Activated CD8-positive, alpha-beta memory T cell treated with anti-CD3 and anti-CD28 coated beads for 48 hours (primary cell): ENCODE data around the gene KIFC3.
"Not testable (repeated sequence)": the region's sequence is repeated elsewhere in the genome, so short reads cannot be mapped to it uniquely, and the experiment has no call there.

ENCODE experiments used
- DNase-seq, 3 experiments: peaks; one replicate each; pipeline ENCODE4 v3.0.0-alpha.2; 2020; ENCODE audit warnings: low read depth in 2 of 3, low spot score in 2 of 3

Gene KIFC3

GRCh38 chr16:57740423-57741071, 61.7 kb downstream of the KIFC3 start:
- no peak for DNase-seq

- no peak for DNase-seq
Measured at GRCh38 chr16:57739756-57740422, 62.4 kb downstream of the KIFC3 start.

GRCh38 chr16:57738844-57739243, 63.4 kb downstream of the KIFC3 start:
- no peak for DNase-seq

DNA sequence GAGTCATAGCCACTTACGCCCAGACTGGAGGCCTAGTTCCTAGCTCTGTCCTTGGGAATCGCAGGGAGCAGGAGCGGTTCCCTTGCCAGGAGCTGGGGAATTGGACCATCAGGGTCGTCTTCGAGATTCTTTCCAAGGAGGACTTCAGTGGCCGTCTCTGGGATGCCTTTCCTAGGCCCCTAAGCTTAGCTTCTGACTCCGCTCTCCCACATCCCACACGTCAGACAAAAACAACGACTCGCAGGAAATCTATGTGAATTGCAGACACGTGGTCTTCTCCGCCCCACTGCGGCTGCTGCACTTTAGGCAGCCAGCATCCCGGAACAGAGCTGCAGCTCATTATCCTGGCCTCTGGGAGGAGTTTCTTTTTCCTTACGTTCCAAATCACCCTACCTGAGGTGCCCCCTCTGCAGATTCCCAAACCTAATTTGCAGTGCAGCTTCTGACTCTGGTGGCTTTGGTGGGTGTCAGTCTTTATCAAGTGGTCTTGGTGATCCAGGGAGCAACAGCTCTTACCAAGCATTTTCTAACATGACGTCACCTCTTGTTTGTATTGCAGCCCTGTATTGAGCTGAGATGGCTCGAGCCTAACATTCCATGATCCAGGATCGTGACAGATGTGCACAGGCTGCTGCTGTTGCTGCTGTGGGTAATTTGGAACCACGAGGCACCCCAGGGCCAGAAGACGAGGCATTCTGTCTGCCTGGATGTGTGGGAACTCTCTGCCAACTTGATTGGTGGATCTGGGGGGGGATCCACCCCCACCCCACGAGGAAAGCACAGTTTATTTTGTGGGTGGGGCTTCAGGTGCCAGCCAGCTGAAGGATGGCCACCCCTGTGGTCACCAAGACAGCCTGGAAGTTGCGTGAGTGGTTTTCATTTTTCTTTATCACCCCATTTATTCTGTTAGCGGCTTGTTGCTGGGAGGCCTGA, 65.6 kb downstream of the KIFC3 start:
- no peak for DNase-seq

GRCh38 chr16:57735755-57736418, 66.4 kb downstream of the KIFC3 start, which contains the start of gene KATNB1:
Gene KATNB1 (plus strand): TSS chr16:57735770. CDS start chr16:57737244, 1,474 bp downstream.
- DNase-seq, result no peak

GRCh38 chr16:57734925-57735754, 67.2 kb downstream of the KIFC3 start:
- peak; percentile 87 to 95 (median 93) for DNase-seq

- no peak for DNase-seq
Measured at GRCh38 chr16:57734308-57734924, 67.9 kb downstream of the KIFC3 start.

DNA sequence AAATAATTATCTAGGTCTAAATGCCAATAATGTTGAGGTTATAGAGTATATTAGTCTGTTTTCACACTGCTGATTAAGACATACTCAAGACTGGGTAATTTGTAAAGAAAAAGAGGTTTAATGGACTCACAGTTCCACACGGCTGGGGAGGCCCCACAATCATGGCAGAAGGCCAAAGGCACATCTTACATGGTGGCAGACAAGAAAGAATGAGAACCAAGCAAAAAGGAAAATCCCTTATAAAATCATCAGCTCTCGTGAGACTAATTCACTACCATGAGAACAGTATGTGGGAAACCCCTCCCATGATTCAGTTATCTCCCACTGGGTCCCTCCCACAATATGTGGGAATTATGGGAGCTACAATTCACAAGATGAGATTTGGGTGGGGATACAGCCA, 69.6 kb downstream of the KIFC3 start:
- DNase-seq, result no peak

GRCh38 chr16:57732037-57732436, 70.3 kb downstream of the KIFC3 start:
- no peak for DNase-seq

DNA sequence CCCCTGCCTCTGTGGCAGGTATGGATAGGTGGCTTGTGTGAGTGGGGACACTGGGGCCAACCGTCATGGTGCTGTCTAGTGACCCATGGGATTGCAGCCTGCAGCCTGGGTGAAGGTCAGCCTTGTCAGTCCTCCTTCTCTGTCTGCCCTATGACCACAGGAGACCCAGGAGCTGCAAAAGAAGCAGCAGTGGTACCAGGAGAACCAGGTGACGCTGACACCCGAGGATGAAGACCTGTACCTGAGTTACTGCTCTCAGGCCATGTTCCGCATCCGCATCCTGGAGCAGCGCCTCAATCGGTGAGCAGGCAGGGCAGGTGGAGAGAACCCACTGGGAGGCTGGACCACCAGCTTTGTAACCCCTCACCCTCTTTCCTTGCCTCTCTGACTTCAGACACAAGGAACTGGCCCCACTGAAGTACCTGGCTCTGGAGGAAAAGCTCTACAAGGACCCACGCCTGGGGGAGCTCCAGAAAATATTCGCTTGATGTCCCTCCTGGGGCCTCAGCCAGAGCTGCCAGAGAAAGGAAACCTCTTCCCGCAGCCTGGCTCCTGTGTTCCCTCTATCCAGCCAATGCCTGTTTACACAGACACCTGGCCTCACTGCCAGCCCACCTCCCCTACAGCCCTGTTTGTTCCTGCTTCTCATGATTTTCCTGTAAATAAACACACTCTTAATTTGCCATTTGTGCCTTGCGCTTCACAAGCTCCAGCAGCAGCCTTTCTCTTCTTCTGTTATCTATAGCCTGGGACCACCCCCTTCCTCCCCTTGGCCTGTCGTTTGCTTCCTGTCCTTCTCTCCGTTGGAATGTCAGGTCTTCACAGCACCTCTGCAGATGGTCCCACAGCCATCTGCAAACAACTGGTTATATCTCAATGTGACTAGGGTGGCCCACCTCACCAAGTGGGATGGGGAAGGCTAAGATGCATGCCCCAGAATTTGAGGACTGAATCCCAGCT, 71.2 kb downstream of the KIFC3 start:
- no peak for DNase-seq

- DNase-seq, result not testable (repeated sequence)
Measured at GRCh38 chr16:57729852-57730251, 72.4 kb downstream of the KIFC3 start.

DNA sequence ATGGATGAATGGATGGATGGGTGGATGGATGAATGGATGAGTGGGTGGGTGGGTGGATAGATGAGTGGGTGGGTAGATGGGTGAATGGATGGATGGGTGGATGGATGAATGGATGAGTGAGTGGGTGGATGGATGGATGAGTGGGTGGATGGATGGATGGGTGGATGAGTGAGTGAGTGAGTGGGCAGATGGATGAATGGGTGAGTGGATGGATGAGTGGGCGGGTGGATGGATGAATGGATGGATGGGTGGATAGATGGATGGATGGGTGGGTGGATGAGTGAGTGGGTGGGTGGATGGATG, 73.2 kb downstream of the KIFC3 start:
- DNase-seq, result no peak

GRCh38 chr16:57728336-57729181, 73.7 kb downstream of the KIFC3 start:
- no peak for DNase-seq

GRCh38 chr16:57727610-57728009, 74.7 kb downstream of the KIFC3 start:
- no peak for DNase-seq

DNA sequence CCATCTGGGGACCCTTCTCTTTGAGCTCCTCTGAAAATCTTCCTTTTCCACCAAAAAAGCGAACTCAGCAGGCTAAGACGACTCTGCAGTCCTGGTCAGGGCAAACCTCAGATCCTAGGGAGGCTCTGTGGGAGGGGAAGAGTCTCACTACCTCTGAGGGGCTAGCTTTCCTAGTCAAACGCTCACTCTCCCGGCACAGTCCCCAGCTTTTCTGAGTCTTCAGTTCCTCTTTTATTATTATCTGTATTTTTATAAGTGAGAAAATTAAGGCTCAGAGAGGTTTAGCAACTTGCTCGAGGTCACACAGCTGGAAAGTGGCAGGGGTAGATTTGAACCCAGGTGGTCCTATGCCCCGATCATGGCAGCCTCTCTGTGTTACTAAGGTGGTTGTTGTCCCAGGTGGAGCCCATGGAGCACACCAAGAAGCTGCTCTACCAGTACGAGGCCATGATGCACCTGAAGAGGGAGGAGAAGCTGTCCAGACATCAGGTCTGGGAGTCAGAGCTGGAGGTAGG, 75.8 kb downstream of the KIFC3 start:
- DNase-seq, result no peak

DNA sequence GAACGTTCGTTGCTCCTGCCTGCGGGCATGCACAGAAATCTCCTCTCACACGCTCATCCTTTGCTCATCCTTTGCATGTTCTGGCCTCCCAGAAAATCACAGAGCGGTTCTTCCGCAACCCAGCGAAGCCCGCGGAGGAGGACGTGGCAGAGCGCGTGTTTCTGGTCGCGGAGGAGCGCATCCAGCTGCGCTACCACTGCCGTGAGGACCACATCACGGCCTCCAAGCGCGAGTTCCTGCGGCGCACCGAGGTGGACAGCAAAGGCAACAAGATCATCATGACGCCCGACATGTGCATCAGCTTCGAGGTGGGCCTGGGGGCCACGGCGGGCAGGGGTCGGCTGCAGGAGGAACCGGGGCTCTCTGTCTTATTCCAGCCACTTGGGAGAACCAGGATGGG, 76.3 kb downstream of the KIFC3 start:
- DNase-seq, result no peak

DNA sequence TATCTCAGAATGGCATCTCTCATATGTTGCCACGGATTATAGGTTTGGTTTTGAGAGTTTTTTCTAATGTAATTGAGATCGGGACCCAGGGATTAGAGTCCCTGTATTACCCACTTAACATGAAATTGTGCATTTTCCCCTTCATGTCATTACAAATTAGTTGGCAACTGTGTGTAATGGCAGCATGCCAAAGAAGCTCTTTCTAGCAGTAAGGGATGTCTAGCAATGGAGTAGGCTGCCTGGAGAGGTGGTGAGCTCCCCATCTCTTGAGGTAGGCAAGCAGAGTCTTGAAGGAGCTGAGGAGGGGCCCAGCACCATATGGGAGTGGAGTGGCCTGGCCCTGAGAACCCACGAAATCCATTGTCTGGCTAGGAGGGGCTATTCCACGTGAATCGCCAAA, 76.7 kb downstream of the KIFC3 start:
- DNase-seq, result no peak

- DNase-seq, result no peak
Measured at GRCh38 chr16:57725151-57725550, 77.1 kb downstream of the KIFC3 start.
